GM23248 (cell line): ENCODE measurements around the gene HSPA12B. TPM values are rescaled to one million over a fixed set of nuclear protein-coding genes. Genes with fewer than 3 reads are reported as not detected.

ENCODE experiments used
- DNase-seq: peaks from one replicate; pipeline ENCODE4 v3.0.0-alpha.2; 2015
- H2AFZ ChIP-seq: fragments of 200-600 bp; sonication (generic); 2 replicates; pipeline ENCODE4 v1.6.1; 2016; ENCODE audit warnings: antibody characterized with exemption
- H3F3A ChIP-seq: fragments of 200-600 bp; sonication (generic); 2 replicates; pipeline ENCODE4 v1.6.1; 2016; ENCODE audit warnings: mild to moderate bottlenecking, antibody characterized with exemption, mixed run types; ENCODE audit not compliant: insufficient read depth
- H3K27ac ChIP-seq: fragments of 200-600 bp; sonication (generic); 2 replicates; pipeline ENCODE4 v1.5.1; 2016; ENCODE audit warnings: mild to moderate bottlenecking
- H3K27me3 ChIP-seq: fragments of 200-600 bp; sonication (generic); replicated peaks from 2 replicates; pipeline ENCODE4 v1.6.1; 2016; ENCODE audit warnings: mild to moderate bottlenecking; ENCODE audit not compliant: insufficient read depth
- H3K36me3 ChIP-seq: fragments of 200-600 bp; sonication (generic); 2 replicates; pipeline ENCODE4 v1.6.1; 2016; ENCODE audit warnings: low read depth, mild to moderate bottlenecking
- H3K4me1 ChIP-seq: fragments of 200-600 bp; sonication (generic); 2 replicates; pipeline ENCODE4 v1.6.1; 2016; ENCODE audit warnings: mild to moderate bottlenecking; ENCODE audit not compliant: insufficient read depth
- H3K4me2 ChIP-seq: fragments of 200-600 bp; sonication (generic); one replicate; pipeline ENCODE4 v1.6.1; 2016; ENCODE audit warnings: mild to moderate bottlenecking; ENCODE audit not compliant: unreplicated experiment
- H3K4me3 ChIP-seq: fragments of 200-600 bp; sonication (generic); 2 replicates; pipeline ENCODE4 v1.5.1; 2016; ENCODE audit warnings: mild to moderate bottlenecking
- H3K79me2 ChIP-seq: fragments of 200-600 bp; sonication (generic); 2 replicates; pipeline ENCODE4 v1.6.1; 2016; ENCODE audit warnings: mild to moderate bottlenecking; ENCODE audit not compliant: insufficient read depth
- H3K9ac ChIP-seq: fragments of 200-600 bp; sonication (generic); 2 replicates; pipeline ENCODE4 v1.6.1; 2016; ENCODE audit warnings: mild to moderate bottlenecking
- H3K9me2 ChIP-seq: fragments of 200-600 bp; sonication (generic); 2 replicates; pipeline ENCODE4 v1.6.1; 2016; ENCODE audit warnings: mixed run types, mild to moderate bottlenecking, moderate library complexity; ENCODE audit not compliant: insufficient read depth
- H3K9me3 ChIP-seq: fragments of 200-600 bp; sonication (generic); one replicate; pipeline ENCODE4 v1.6.1; 2017; ENCODE audit warnings: low read depth
- H4K20me1 ChIP-seq: fragments of 200-600 bp; sonication (generic); 2 replicates; pipeline ENCODE4 v1.6.0; 2016; ENCODE audit not compliant: insufficient read depth
- EZH2 ChIP-seq: fragments of 200-600 bp; sonication (generic); IDR thresholded peaks from 2 replicates; pipeline ENCODE4 v1.6.1; 2018; ENCODE audit warnings: antibody characterized with exemption, mild to moderate bottlenecking; ENCODE audit not compliant: insufficient read depth, poor library complexity, severe bottlenecking
- EZH2phosphoT487 ChIP-seq: fragments of 200-600 bp; sonication (generic); IDR thresholded peaks from 2 replicates; pipeline ENCODE4 v1.6.1; 2018; ENCODE audit warnings: antibody characterized with exemption, moderate library complexity, mild to moderate bottlenecking, low read depth; ENCODE audit not compliant: insufficient read depth
- WGBS, 2 experiments: methylation state at CpG; one replicate each; pipeline ENCODE4 v1.1.6; 2015 to 2017; ENCODE audit warnings: low lambda C conversion rate in 2 of 2, low coverage in 1 of 2; ENCODE audit errors: missing lambda C conversion rate in 2 of 2; 5-methylcytosine and 5-hydroxymethylcytosine counted together
- in situ Hi-C: fragments of 300-500 bp; cut with MboI; formaldehyde crosslinking; loops from 2 replicates; pipeline ENCODE4 v1.15.0; 2020
- polyA plus RNA-seq: library from polyadenylated mRNA; unstranded; fragments of >200 nt; fragmentation: Nextera tagmentation; extraction: Ambion mirVana; gene quantifications from 2 replicates; pipeline ENCODE4 v1.2.1, GENCODE V29; 2016
- total RNA-seq: library from RNA; depleted of rRNA; stranded (reverse); fragments of >200 nt; shearing (Covaris generic); gene quantifications from 2 replicates; pipeline ENCODE4 v1.2.3, GENCODE V29; 2014

HSPA12B gene
- total and polyA plus RNA-seq, 2 experiments from 2014 or later, result 0.11 TPM; not detected in 1

DNA sequence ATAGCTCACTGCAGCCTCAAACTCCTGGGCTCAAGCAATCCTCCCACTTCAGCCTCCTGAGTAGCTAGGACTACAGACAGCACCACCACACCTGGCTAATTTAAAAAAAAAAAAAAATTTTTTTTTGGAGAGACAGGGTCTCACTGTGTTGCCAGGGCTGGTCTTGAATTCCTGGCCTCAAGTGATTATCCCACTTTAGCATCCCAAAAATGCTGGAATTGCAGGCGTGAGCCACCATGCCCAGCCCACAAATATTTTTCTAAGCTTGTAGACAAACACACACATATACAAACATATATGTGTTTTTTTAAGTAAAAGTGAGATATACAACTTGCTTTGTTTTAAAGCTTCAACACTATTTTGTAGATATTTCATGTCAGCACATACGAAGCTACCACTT is 10.8 kb downstream of the HSPA12B start:
- Histone ChIP-seq H3K36me3 (no peaks in the 10 kb centered on the region), H3K79me2 (no peaks in the 10 kb centered on the region), H4K20me1 (no peaks in the 10 kb centered on the region), H2AFZ (no peak overlapping the region), H3K9me2 (no peaks in the 10 kb centered on the region), H3F3A (no peaks in the 10 kb centered on the region), H3K9me3 (no peaks in the 10 kb centered on the region), H3K27me3 (no peaks in the 10 kb centered on the region), H3K27ac (no peak overlapping the region), H3K4me2 (no peak overlapping the region), H3K4me1 (no peaks in the 10 kb centered on the region), H3K4me3 (no peak overlapping the region), H3K9ac (no peak overlapping the region)
- TF ChIP-seq EZH2phosphoT487, result no peak
- TF ChIP-seq EZH2, result no peak
- in situ Hi-C loops, result no loop called here
- DNase-seq, result no peak
- 45 to 52% methylated on average over 2 of the region's 2 CpGs for WGBS, 2 experiments

DNA sequence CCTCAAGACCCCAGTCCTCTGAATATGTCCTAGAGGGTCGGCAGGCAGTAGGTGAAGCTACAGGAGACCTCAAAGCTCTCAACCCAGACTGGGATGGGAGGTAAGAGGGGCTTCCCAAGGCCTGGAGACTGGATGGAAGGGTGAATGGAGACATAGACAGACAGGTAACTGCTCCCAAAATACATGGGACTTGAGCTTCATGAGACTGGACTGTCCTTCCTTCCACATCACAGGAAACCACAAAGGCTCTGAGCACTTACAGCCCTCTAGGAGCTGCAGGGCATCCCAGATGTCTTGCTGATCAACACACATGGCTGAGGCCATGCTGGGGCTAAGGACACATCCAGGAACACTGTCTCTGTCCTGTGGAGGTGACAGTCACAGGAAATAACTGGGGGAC is 11.6 kb downstream of the HSPA12B start:
- WGBS, 2 experiments, result 68 to 88% methylated on average over 1 of the region's 1 CpG
- DNase-seq, result no peak
- no peak overlapping the region for H3K4me3 ChIP-seq
- H3F3A ChIP-seq, result no peaks in the 10 kb centered on the region
- H3K9me2 ChIP-seq, result no peaks in the 10 kb centered on the region
- no peaks in the 10 kb centered on the region for H3K4me1 ChIP-seq
- no peak overlapping the region for H3K27ac ChIP-seq
- TF ChIP-seq EZH2 (no peak), EZH2phosphoT487 (no peak)
- no peaks in the 10 kb centered on the region for H3K79me2 ChIP-seq
- H3K36me3 ChIP-seq, result no peaks in the 10 kb centered on the region
- in situ Hi-C loops, result no loop called here
- no peak overlapping the region for H3K9ac ChIP-seq
- no peaks in the 10 kb centered on the region for H3K27me3 ChIP-seq
- no peak overlapping the region for H3K4me2 ChIP-seq
- H2AFZ ChIP-seq, result no peak overlapping the region
- H4K20me1 ChIP-seq, result no peaks in the 10 kb centered on the region
- H3K9me3 ChIP-seq, result no peaks in the 10 kb centered on the region

DNA sequence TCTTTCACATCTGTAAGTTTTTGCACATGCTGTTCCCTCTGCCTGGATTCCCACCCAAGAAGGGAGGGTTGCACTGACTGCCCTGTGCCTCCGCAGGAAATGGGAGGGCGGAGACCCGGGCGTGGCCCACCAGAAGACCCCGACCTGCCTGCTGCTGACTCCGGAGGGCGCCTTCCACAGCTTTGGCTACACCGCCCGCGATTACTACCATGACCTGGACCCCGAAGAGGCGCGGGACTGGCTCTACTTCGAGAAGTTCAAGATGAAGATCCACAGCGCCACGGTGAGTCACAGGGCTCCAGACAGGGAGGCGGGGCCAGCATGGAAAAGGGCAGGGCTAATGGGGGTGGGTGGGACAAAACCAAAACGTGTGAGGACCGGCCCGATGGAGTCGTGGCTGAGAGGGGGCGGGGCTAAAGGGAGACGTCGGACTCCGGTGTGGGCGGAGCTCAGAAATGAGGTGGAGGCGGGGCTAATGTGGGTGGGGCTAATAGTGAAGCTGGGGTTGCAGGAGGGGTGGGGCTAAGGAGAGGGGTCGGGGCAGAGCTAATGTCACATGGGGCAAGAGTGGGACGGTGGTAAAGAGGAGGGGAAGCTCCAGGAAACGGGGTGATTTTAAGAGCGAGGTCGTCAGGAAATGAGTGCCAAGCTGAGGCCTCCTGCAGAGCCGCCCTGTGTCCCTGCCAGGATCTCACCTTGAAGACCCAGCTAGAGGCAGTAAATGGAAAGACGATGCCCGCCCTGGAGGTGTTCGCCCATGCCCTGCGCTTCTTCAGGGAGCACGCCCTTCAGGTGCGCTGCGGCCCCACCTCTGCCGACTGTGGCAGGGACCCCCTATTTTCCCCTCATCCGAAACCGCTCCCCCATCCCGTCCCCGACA is 12.6 kb downstream of the HSPA12B start:
- H3K4me1 ChIP-seq, result no peaks in the 10 kb centered on the region
- no peak overlapping the region for H2AFZ ChIP-seq
- peak; percentile 32 for DNase-seq
- no peaks in the 10 kb centered on the region for H3F3A ChIP-seq
- TF ChIP-seq EZH2 (no peak), EZH2phosphoT487 (no peak)
- in situ Hi-C loops, result no loop called here
- H3K9me2 ChIP-seq, result no peaks in the 10 kb centered on the region
- H3K27ac ChIP-seq, result no peak overlapping the region
- 63 to 81% methylated on average over 31 to 44 of the region's 45 CpGs for WGBS, 2 experiments
- no peak overlapping the region for H3K4me2 ChIP-seq
- H3K36me3 ChIP-seq, result no peaks in the 10 kb centered on the region
- no peaks in the 10 kb centered on the region for H3K9me3 ChIP-seq
- no peaks in the 10 kb centered on the region for H3K79me2 ChIP-seq
- no peaks in the 10 kb centered on the region for H4K20me1 ChIP-seq
- H3K4me3 ChIP-seq, result no peak overlapping the region
- no peaks in the 10 kb centered on the region for H3K27me3 ChIP-seq
- no peak overlapping the region for H3K9ac ChIP-seq

DNA sequence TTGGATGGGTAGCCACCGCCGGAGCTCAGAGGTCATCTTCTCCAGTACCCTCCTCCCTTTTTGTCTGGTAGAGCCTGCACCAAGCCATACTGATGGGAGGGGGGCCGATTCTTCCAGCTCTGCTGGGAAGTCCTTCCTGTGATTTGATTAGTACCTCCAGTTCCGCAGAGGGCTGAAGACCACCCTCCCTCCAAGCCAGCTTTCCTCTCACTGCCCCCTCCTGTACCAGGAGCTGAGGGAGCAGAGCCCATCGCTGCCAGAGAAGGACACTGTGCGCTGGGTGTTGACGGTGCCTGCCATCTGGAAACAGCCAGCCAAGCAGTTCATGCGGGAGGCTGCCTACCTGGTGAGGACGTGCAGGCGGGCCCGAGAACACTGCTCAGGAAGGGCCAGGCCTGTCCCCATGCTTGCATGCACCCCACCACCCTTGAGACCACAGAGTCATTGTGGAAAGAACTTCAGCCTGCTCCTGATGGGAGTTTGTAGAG is 13.2 kb downstream of the HSPA12B start:
- H3K27ac ChIP-seq, result no peak overlapping the region
- no peak overlapping the region for H3K4me2 ChIP-seq
- no peaks in the 10 kb centered on the region for H3K79me2 ChIP-seq
- no peaks in the 10 kb centered on the region for H3K9me2 ChIP-seq
- H4K20me1 ChIP-seq, result no peaks in the 10 kb centered on the region
- H3K4me3 ChIP-seq, result no peak overlapping the region
- H3K9me3 ChIP-seq, result no peaks in the 10 kb centered on the region
- H3K9ac ChIP-seq, result no peak overlapping the region
- no peaks in the 10 kb centered on the region for H3F3A ChIP-seq
- no peaks in the 10 kb centered on the region for H3K4me1 ChIP-seq
- no peaks in the 10 kb centered on the region for H3K27me3 ChIP-seq
- WGBS, 2 experiments, result 86 to 89% methylated on average over 11 of the region's 11 CpGs
- H2AFZ ChIP-seq, result no peak overlapping the region
- no peaks in the 10 kb centered on the region for H3K36me3 ChIP-seq
- TF ChIP-seq EZH2 (no peak), EZH2phosphoT487 (no peak)
- in situ Hi-C loops, result no loop called here
- DNase-seq, result no peak
